ENCODE results near the gene SLC34A1. TPM values are rescaled to one million over a fixed set of nuclear protein-coding genes. Genes with fewer than 3 reads are reported as not detected.

SLC34A1 gene
- total RNA-seq, 1 donor from 2014 or later = not detected

DNA sequence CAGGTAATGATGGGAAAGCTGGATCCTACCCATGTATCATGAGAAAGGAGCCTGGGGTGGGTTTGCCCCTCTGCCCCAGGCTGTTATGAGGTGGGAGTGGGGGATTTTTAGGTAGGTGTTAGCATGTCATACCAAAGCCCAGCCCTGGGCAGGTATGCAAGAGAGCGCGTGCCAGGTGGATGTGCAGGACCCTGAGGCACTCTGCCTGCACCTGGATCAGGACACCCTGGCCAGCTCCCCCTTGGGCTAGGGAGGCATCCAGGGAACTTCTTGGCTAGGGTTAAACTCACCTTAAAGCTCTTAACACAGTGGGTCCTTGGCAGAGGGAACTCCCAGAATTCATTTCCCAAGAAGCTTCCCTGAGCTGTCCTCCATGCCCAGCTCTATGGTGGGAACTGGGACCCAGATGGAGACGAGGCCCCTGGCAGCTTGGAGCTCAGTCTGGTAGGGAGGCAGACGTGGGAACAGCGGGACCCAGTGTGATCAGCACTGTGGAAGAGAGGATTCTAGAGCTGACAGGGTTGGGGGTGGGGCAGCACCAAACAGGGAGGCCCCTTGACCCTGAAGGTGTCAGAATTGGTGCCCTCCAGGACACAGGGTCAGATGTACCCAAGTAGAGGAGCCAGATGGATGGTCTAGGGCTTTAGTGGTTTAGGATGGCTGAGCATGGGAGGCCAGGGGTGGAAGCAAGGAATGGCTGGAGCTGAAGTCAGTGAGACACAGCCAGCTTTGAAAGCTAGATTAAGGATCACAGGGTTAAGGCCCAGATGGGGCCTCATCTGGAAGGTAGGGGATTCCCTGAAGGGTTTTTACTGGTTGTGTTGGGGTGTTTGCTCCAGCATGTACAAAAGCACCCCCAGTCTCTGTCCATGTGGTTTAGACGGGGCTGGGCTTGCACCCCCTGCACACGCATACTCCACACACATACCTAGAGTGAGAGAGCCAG lies 60.1 kb downstream of the SLC34A1 start:
- DNase-seq (ENCODE audit: low read depth, low spot score) = no peak

GRCh38 chr5:177445052-177445916 lies 61.0 kb downstream of the SLC34A1 start:
- no peak for DNase-seq (ENCODE audit: low read depth, low spot score)

DNA sequence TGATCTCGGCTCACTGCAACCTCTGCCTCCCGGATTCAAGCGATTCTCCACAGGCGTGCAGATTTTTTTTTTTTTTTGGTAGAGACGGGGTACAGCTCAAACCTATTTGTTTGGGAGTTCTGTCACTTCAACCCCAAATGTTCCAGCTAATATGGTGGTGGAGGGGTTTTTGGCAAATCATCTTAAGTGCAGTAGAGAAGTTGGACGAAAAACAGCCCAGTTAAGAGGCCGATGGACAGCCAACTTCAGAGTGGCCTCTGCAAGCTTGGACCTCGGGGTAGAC lies 61.6 kb downstream of the SLC34A1 start:
- no peak for DNase-seq (ENCODE audit: low read depth, low spot score)

DNA sequence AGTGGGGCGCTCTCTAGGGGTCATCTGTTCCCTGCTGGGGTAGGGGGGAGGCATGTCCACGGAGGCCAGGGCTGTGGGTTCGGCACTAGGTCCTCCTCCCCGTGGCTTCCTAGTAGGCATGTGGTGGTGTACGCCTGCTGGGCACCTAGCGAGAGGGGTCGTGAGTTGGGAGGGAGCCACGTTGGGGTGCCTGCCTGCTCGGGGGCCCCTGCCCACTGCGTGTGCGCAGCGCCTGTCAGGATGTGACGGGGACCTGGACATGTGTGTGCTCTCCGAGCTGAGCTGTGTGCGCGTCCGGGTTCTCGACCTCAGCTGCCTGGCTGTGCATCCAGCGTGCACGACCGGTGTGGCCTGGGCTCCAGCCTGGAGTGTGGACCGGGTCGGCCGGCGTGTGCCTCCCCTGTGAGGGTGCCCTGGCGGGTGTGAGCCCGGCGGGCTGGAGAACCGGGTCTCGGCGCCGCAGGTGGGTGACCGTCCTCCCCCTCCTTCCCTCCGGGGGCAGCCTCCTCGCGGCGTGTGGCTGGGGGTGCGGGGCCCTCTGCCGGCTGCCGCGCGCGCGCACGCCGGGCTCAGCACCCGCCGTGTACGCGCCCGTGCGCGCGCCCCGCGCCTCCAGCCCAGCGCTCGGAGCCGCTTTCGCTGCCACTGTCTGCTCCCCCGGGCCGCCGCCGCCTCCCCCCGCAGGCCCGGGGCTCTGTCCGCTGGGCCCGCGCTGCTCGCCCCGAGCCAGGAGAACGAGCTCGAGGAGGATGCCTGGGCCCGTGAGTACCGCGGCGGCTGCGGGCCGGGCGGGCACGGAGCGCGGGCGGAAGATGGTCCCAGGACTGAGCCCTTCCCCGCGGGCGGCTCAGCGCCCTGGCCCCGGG lies 62.2 kb downstream of the SLC34A1 start, which contains the start of gene PRR7:
Gene PRR7 (plus strand): TSS at position 615 of the 866 bp plus-strand sequence. CDS start 8,254 bp downstream, outside the sequence.
- no peak for DNase-seq (ENCODE audit: low read depth, low spot score)

DNA sequence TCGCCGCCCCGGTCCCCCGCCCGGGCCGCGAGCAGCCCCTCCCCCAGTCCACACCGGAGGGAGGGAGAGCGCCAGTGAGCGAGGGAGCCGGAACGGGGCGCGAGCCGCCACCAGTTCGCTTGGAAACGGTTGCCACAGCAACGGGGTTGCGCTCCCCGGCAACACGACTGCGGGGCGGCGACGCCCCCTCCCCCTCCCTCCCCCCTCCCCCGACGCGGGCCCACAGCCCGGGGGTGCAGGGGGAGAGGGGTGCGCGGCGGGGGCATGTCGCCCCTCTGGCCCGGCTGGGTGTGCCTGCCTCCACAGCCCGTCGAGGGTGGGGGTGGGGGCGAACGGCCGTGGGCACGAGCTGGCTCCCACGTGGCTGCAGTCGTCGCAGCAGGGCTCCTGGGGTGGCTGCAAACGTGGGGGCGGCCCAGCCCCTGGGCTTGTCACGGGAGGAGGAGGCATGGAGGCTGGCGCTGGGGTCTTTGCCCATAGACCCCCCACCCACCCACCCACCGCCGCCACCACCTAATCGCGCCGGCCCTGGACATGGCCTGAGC lies 62.9 kb downstream of the SLC34A1 start:
- DNase-seq (ENCODE audit: low read depth, low spot score) = no peak

DNA sequence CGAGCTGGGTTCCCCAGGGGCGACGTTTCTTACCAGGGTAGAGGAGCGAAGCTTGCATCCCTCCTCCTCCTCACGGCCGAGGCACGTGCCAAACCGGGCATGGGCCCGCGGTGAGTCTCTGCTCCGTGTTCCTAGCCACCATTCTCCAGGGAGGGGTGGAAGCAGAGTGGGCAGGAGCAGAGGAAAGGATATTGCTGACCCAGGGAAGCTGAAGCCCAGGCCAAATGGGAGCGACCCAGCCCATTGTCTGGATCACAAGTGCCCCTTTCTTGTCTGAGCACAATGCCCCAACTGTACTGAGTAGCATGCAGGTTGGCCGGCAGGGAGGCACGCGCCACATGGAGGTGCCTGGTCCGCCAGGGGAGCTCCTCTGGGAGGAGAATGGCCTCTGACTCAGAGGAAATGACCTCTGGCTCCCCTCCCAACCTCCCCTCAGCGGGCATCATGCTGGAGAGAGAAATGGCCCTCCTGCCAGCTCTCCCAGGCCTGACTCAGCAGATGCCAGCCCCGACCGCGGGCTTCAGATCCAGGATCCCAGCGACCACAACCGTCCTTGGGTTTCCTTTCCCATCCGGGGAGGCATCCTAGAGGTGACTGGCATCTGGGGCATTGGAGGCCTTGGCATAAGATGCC lies 63.5 kb downstream of the SLC34A1 start:
- DNase-seq (ENCODE audit: low read depth, low spot score) = no peak

Other genes starting within 250 kb of the SLC34A1 start
- gene RAB24, start 80.7 kb upstream of the SLC34A1 start, total RNA-seq = 15.4 and 22.2 TPM in 2 replicates
- 144 and 147 TPM in 2 replicates for gene PRELID1, start 80.6 kb upstream of the SLC34A1 start, total RNA-seq
- 14.0 and 19.8 TPM in 2 replicates for gene MXD3, start 72.5 kb upstream of the SLC34A1 start, total RNA-seq
- 329 and 383 TPM in 2 replicates for gene LMAN2, start 32.8 kb upstream of the SLC34A1 start, total RNA-seq
- gene RGS14, start 26.5 kb upstream of the SLC34A1 start, total RNA-seq = 3.4 and 7.3 TPM in 2 replicates
- gene PFN3, start 16.2 kb downstream of the SLC34A1 start, total RNA-seq = not detected in 2 replicates
- gene F12, start 25.1 kb downstream of the SLC34A1 start, total RNA-seq = 1.1 and 1.5 TPM in 2 replicates
- 28.3 and 37.7 TPM in 2 replicates for gene GRK6, start 42.2 kb downstream of the SLC34A1 start, total RNA-seq
- gene PRR7, start 62.4 kb downstream of the SLC34A1 start, total RNA-seq = 5.1 and 9.4 TPM in 2 replicates
- gene DBN1, start 89.2 kb downstream of the SLC34A1 start, total RNA-seq = 201 TPM in 2 replicates
- gene PDLIM7, start 113.2 kb downstream of the SLC34A1 start, total RNA-seq = 82.4 and 89.8 TPM in 2 replicates
- 2.0 and 2.6 TPM in 2 replicates for gene DOK3, start 125.4 kb downstream of the SLC34A1 start, total RNA-seq
- gene DDX41, start 132.5 kb downstream of the SLC34A1 start, total RNA-seq = 107 and 135 TPM in 2 replicates
- gene FAM193B, start 170.1 kb downstream of the SLC34A1 start, total RNA-seq = 10.7 and 13.5 TPM in 2 replicates
- gene TMED9, start 207.8 kb downstream of the SLC34A1 start, total RNA-seq = 188 and 231 TPM in 2 replicates
- gene B4GALT7, start 215.7 kb downstream of the SLC34A1 start, total RNA-seq = 34.6 and 37.1 TPM in 2 replicates

Data from pulmonary artery endothelial cell (primary cell).